Activated naive CD8-positive, alpha-beta T cell (primary cell): Measurements from ENCODE around the gene KRT4.

ENCODE experiments used
- H3K27ac Mint-ChIP-seq: one replicate; pipeline ENCODE4 v1.8.0; 2021; ENCODE audit warnings: mixed read lengths
- H3K27me3 Mint-ChIP-seq: one replicate; pipeline ENCODE4 v1.8.0; 2021; ENCODE audit warnings: mixed read lengths
- H3K36me3 Mint-ChIP-seq: one replicate; pipeline ENCODE4 v1.8.0; 2021; ENCODE audit warnings: mixed read lengths
- H3K4me1 Mint-ChIP-seq: one replicate; pipeline ENCODE4 v1.8.0; 2021; ENCODE audit warnings: low read depth, mixed read lengths
- H3K4me3 Mint-ChIP-seq: one replicate; pipeline ENCODE4 v1.8.0; 2021; ENCODE audit warnings: mild to moderate bottlenecking, mixed read lengths
- H3K9me3 Mint-ChIP-seq: one replicate; pipeline ENCODE4 v1.8.0; 2021; ENCODE audit warnings: low read depth, mixed read lengths

KRT4 gene

GRCh38 chr12:52808573-52809160 lies 5.2 kb downstream of the KRT4 start:
- Mint-ChIP-seq H3K27ac (no peak overlapping the region), H3K36me3 (peaks cover 3% of the 10 kb centered on the region), H3K9me3 (no peaks in the 10 kb centered on the region), H3K4me3 (no peak overlapping the region), H3K4me1 (no peaks in the 10 kb centered on the region), H3K27me3 (no peaks in the 10 kb centered on the region)

- no peak overlapping the region for H3K4me3 Mint-ChIP-seq
- H3K36me3 Mint-ChIP-seq: peaks cover 3% of the 10 kb centered on the region
- no peak overlapping the region for H3K27ac Mint-ChIP-seq
- no peaks in the 10 kb centered on the region for H3K4me1 Mint-ChIP-seq
- no peaks in the 10 kb centered on the region for H3K27me3 Mint-ChIP-seq
- no peaks in the 10 kb centered on the region for H3K9me3 Mint-ChIP-seq
These were observed 6.1 kb downstream of the KRT4 start for GRCh38 chr12:52807544-52808470.

GRCh38 chr12:52806821-52807543 lies 6.9 kb downstream of the KRT4 start:
- no peaks in the 10 kb centered on the region for H3K9me3 Mint-ChIP-seq

GRCh38 chr12:52806169-52806811 lies 7.6 kb downstream of the KRT4 start:
- Mint-ChIP-seq H3K4me1 (no peaks in the 10 kb centered on the region), H3K9me3 (no peaks in the 10 kb centered on the region), H3K36me3 (peaks cover 3% of the 10 kb centered on the region), H3K27me3 (no peaks in the 10 kb centered on the region), H3K27ac (no peak overlapping the region), H3K4me3 (no peak overlapping the region)

More at GRCh38 chr12:52806821-52807543, 6.9 kb downstream of the KRT4 start:
- H3K4me1 Mint-ChIP-seq: no peaks in the 10 kb centered on the region
- H3K36me3 Mint-ChIP-seq: peaks cover 3% of the 10 kb centered on the region
- no peak overlapping the region for H3K27ac Mint-ChIP-seq
- H3K27me3 Mint-ChIP-seq: no peaks in the 10 kb centered on the region
- no peak overlapping the region for H3K4me3 Mint-ChIP-seq

- H3K4me1 Mint-ChIP-seq: no peaks in the 10 kb centered on the region
- H3K27ac Mint-ChIP-seq: no peak overlapping the region
- no peaks in the 10 kb centered on the region for H3K9me3 Mint-ChIP-seq
- no peaks in the 10 kb centered on the region for H3K27me3 Mint-ChIP-seq
- no peak overlapping the region for H3K4me3 Mint-ChIP-seq
- H3K36me3 Mint-ChIP-seq: peaks cover 3% of the 10 kb centered on the region
These were observed 8.2 kb downstream of the KRT4 start for GRCh38 chr12:52805739-52806138.

GRCh38 chr12:52805000-52805399 lies 8.9 kb downstream of the KRT4 start:
- Mint-ChIP-seq H3K4me3 (no peak overlapping the region), H3K4me1 (no peaks in the 10 kb centered on the region), H3K27ac (no peak overlapping the region), H3K9me3 (no peaks in the 10 kb centered on the region), H3K36me3 (peaks cover 3% of the 10 kb centered on the region), H3K27me3 (no peaks in the 10 kb centered on the region)

- no peak overlapping the region for H3K4me3 Mint-ChIP-seq
These were observed 11.5 kb downstream of the KRT4 start for GRCh38 chr12:52802442-52802841.

GRCh38 chr12:52801773-52802172 lies 12.1 kb downstream of the KRT4 start:
- H3K27me3 Mint-ChIP-seq: no peaks in the 10 kb centered on the region
- no peak overlapping the region for H3K27ac Mint-ChIP-seq
- no peaks in the 10 kb centered on the region for H3K9me3 Mint-ChIP-seq
- H3K4me3 Mint-ChIP-seq: no peak overlapping the region
- no peaks in the 10 kb centered on the region for H3K4me1 Mint-ChIP-seq
- no peaks in the 10 kb centered on the region for H3K36me3 Mint-ChIP-seq

More at GRCh38 chr12:52802442-52802841, 11.5 kb downstream of the KRT4 start:
- no peaks in the 10 kb centered on the region for H3K4me1 Mint-ChIP-seq
- H3K9me3 Mint-ChIP-seq: no peaks in the 10 kb centered on the region
- no peaks in the 10 kb centered on the region for H3K27me3 Mint-ChIP-seq
- H3K27ac Mint-ChIP-seq: no peak overlapping the region
- H3K36me3 Mint-ChIP-seq: no peaks in the 10 kb centered on the region

- Mint-ChIP-seq H3K4me3 (no peak overlapping the region), H3K27me3 (no peaks in the 10 kb centered on the region), H3K4me1 (no peaks in the 10 kb centered on the region), H3K27ac (no peak overlapping the region), H3K9me3 (no peaks in the 10 kb centered on the region), H3K36me3 (no peaks in the 10 kb centered on the region)
These were observed 13.5 kb downstream of the KRT4 start for GRCh38 chr12:52800259-52800917.

- Mint-ChIP-seq H3K9me3 (no peaks in the 10 kb centered on the region), H3K4me1 (peaks cover under 1% of the 10 kb centered on the region), H3K27ac (no peak overlapping the region), H3K36me3 (no peaks in the 10 kb centered on the region), H3K27me3 (no peaks in the 10 kb centered on the region), H3K4me3 (no peak overlapping the region)
These were observed 14.3 kb downstream of the KRT4 start for GRCh38 chr12:52799505-52800211.

- Mint-ChIP-seq H3K27ac (no peak overlapping the region), H3K9me3 (no peaks in the 10 kb centered on the region), H3K4me1 (peaks cover 8% of the 10 kb centered on the region), H3K4me3 (no peak overlapping the region), H3K27me3 (no peaks in the 10 kb centered on the region), H3K36me3 (no peaks in the 10 kb centered on the region)
These were observed 15.0 kb downstream of the KRT4 start for GRCh38 chr12:52798671-52799504.

GRCh38 chr12:52798003-52798670 lies 15.8 kb downstream of the KRT4 start:
- Mint-ChIP-seq H3K4me1 (peaks cover 10% of the 10 kb centered on the region), H3K9me3 (no peaks in the 10 kb centered on the region)

GRCh38 chr12:52797529-52797894 lies 16.4 kb downstream of the KRT4 start:
- Mint-ChIP-seq H3K27ac (no peak overlapping the region), H3K4me1 (peaks cover 11% of the 10 kb centered on the region), H3K4me3 (no peak overlapping the region), H3K36me3 (no peaks in the 10 kb centered on the region), H3K9me3 (no peaks in the 10 kb centered on the region), H3K27me3 (no peaks in the 10 kb centered on the region)

More at GRCh38 chr12:52798003-52798670, 15.8 kb downstream of the KRT4 start:
- no peaks in the 10 kb centered on the region for H3K27me3 Mint-ChIP-seq
- no peak overlapping the region for H3K4me3 Mint-ChIP-seq
- H3K36me3 Mint-ChIP-seq: no peaks in the 10 kb centered on the region
- no peak overlapping the region for H3K27ac Mint-ChIP-seq
